Measurements from ENCODE around the gene NUDT9.
"Not testable (repeated sequence)": the region's sequence is repeated elsewhere in the genome, so short reads cannot be mapped to it uniquely, and the experiment has no call there.

Gene NUDT9

DNA sequence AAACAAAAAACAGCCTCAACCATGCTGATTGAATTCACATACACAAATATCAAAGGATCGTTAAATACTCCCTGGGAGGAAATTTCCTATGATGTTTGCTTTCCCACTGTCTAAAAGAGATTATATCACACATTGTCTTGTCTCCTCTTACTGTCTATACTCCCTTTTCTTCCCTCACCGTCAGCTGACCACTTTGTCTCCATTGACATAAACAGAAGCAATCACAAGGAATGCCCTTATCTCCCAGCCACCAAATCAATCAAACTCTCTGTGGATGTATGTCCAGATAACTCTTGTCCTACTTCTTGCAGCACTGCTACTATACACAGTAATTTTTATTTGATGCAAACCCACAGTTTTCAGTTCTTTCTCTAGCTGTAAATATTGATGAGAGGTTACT is 12.2 kb upstream of the NUDT9 start:
- DNase-seq: no peak

DNA sequence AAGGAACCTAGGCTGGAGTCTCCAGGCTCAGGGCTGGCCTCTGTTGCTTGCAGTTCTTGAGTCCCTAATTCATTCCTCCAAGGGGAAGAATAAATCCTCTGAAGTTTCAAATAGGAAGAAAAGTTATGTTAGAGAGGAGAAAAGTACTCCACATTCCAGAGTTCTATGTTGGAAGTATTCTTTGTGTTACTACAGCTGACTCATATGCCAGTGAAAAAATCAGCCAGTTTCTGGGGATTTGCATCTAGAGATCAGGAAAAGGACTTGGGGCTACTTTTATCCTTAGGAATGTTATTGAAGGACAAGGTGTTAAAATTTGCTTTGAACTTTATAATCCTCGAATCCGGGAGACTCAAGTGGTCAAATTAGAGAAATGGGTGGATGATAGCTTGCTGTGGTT is 11.7 kb upstream of the NUDT9 start:
- no peak for DNase-seq

DNA sequence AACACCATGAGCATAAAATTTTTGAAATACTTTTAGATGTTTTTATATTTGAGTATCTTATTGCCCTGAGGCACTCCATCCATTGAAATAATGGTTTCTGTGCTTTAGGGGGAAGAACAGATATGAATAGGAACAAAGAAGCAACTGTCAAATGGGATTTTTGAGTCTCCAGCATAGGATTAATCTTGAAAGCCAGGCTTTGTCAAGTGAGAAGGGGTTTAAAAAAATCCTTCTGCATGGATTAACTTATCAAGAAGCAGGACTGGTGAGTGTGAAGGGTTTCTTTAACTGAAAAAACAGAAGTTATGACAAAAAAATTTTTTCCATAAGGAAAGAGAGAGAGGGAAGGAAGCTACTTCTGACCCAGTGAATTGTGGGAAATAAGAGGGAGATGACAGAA is 7.6 kb upstream of the NUDT9 start:
- no peak for DNase-seq

DNA sequence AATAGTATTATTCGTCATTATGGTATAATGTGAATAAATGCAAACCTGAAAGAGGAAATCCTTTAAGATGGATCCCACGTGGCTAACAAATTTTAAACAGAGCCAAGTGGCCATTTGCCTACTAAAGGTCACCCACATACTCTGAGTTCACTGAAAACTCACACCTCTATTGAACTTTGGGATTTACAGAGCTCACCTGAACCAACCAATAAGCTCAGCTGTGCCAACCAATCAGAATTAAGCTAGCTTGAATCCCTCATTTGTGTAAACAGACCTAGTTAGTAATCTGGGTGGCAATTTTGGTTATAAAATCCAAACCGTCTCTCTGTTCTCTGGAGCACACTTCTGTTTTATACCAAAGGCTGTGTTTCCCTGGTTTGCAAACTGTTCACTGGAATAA is 5.4 kb upstream of the NUDT9 start:
- no peak for DNase-seq

DNA sequence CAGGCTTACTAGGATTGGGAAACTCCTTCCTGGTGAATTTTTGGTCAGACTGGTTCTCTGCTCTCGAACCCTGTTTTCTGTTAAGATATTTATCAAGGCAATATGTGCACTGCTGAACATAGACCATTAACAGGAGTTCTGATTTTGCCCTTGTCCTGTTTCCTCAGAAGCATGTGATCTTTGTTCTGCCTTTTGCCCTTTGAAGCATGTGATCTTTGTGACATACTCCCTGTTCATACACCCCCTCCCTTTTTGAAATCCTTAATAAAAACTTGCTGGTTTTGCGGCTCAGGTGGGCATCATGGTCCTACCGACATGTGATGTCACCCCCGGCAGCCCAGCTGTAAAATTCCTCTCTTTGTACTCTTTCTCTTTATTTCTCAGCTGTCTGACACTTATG is 4.0 kb upstream of the NUDT9 start:
- DNase-seq: not testable (repeated sequence)

DNA sequence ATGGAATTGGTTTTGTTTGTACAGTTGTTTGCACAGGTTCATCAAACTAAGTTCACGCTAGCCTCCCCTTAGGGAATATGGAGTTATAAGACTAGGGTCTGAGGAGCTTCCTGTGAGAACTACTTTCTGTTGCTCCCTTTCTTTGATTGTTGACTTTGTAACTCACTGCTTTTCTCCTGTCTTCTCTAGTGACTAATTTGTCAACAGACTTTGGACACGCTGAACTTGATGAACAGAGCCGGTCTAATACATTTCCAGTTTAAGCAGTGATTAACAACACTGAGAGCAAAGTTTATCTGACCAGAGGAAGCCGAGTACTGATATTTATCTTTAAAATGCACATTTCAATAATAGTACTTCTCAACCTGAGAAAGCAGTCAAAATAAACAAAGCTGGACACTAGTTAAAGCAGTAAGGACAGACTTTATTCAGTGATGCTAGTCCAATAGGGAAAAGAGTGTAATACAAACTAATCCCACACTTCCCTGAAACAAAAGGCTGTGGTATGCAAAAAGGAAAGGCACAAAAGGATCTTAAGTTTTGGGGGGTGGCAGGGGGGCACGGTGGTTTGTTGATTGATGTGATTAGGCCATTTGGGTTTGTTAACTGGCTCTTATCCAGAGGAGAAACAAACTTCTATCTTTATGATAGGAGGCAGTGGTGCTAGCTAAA is 2.7 kb upstream of the NUDT9 start:
- no peak for DNase-seq

DNA sequence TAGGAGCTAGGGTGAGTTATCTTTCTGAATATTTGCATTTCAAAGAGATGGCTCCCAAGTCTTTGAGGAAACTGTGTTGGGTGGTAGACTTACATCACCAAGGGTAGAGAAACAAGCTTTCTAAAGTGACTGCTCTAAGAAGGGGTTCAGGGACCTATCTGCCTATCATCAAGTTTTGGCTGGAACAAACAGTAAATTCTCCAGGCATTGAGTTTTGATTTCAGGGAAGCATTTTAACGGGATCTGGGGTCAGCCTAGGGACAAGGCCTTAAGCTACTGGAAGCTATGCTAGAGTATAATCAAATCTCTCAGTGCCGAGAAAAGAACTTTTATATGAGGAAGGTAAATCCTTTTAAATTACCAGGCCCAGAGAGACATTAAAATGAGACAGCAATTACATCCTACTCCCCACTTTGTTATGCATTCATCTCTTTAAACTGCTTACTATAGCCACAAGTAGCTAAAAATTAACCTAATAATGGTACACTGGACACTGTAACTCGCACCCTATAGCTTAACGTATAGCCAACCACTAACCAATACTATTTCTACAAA is 2.0 kb upstream of the NUDT9 start:
- DNase-seq: no peak

DNA sequence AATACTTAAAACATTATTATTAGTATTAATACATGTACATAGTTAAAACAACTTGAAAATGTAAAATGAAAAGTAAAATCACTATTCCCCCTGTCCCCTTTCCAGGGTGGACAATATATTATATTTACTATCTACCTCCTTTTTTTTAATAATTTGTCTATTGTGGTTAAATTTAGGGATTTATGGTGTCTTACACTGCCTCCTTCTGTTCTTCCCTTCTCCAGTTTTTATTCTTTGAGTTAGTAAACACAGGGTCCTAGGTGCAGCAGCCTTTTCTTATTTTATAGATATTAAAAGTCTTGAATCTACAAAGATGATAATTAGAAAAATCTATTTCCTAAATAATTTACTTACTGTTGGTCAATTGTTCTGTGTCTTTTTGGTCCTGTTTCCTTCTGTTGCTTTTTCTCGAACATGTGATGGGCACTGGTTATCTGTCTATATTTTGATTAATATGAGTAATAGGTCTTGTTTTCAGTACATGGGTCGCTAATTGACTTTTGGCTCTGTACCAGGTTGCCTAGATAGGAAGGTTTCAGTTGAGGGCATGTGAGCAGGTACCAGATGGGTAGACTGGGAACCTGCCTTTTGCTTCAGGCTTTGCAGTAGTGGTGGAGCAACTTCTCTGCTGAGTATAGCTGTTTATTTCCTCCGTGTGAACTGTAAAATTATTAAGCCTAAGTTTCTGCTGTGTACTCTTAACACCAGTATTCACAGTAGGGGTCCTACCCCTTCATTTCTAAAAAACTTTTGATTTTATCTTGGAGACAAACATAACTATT is 1.1 kb downstream of the NUDT9 start:
- no peak for DNase-seq

DNA sequence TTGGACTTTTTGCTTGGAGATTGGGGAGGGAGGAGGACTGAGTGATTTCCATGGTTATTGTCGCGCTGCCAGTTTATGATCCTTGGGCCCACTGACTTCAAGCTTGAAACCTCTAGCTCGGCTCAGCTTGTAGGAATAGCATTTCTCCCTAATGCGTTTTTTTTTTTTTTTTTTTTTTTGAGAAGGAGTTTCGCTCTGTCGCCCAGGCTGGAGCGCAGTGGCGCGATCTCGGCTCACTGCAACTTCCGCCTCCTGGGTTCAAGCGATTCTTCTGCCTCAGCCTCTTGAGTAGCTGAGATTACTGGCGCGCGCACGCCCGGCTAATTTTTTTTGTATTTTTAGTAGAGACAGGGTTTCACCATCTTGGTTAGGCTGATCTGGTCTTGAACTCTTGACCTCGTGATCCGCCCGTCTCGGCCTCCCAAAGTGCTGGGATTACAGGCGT is 1.7 kb downstream of the NUDT9 start:
- DNase-seq: not testable (repeated sequence)

DNA sequence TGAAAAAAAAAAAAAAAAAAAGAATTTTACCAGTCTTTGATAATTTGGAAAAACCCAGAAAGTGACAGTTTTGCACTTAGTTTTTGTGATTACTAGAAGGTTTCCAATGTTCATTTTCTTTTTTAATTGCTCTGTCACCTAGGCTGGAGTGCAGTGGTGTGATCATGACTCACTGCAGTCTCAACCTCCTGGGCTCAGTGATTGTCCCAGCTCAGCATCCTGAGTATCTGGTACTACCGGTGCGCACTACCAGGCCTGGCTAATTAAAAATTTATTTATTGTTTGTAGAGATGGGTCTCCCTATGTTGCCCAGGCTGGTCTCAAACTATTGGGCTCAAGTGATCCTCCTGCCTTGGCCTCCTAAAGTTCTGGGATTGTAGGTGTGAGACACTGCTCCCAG is 3.3 kb downstream of the NUDT9 start:
- DNase-seq: no peak

DNA sequence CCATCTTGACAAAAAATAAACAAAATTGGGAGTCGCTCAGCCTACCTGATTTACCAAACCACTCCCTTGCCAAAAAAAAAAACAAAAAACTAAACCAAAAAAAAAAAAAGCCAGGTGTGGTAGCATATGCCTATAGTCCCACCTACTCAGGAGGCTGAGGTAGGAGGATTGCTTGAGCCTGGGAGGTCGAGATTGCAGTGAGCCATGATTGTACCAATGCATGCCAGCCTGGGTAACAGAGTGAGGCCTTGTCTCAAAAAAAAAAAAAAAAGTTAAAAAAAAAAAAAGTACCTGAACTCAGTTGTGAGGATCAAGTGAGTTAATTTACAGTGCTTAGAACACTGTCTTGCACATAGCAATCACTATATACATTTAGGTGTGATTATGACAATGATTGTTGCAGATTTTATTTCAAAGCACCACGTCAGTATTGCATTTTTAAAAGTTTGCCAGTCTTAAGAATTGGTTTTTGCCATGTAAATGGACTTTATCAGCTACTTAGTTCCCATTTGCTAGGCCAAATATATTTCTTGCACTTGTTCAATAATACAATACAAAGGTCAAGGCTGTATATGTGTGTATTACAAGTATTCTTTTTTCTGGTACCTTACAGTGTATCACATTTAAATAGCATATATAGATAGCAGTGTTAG is 4.6 kb downstream of the NUDT9 start:
- DNase-seq: no peak

DNA sequence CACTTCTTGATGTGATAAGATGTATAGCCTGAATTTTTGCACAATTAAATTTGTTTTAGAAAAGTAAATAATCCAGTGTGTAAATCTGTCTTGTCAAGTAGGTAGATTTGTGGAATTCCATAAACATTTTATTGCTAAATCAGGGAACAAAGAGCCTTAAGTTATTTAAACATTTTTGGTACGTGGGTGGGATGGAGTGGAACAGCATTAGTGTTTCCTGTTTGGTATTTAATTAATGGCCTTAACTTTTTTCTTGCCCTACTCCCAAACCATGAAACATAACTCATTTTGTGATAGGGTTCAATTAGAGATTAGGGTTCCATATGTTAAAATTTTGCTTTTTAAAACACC is 5.1 kb downstream of the NUDT9 start:
- DNase-seq: no peak

DNA sequence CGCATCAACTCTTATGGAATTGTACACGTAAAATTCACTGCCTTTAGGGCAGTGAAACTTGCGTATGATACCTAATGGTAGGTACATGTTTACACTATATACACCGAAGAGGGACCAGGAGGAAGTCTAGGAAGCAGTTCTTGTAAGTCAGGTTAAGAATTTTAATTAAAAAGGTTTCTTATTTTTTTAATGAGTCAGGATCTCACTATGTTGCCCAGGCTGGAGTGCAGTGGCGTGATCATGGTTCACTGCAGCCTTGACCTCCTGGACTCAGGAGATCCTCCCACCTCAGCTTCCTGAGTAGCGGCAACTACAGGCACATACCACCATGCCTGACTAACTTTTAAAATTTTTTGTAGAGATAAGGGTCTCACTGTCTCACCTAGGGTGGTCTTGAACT is 6.6 kb downstream of the NUDT9 start:
- no peak for DNase-seq

DNA sequence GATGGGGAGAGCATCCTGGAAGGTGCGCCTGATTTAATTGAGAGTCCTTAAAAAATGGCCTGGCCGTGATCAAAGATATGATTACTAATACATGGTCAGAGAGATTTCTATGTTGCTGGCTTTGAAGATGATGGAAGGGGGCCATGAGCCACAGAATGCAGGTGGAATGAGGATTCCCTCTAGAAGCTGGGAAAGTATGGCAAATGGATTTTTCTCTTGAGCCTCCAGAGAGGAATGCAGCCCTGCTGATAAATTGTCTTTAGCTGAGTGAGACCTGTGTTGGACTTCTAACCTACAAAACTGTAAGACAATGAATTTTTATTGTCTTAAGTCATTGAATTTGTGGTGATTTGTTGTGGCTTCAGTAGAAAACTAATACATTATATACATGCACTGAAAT is 7.7 kb downstream of the NUDT9 start:
- DNase-seq: no peak

DNA sequence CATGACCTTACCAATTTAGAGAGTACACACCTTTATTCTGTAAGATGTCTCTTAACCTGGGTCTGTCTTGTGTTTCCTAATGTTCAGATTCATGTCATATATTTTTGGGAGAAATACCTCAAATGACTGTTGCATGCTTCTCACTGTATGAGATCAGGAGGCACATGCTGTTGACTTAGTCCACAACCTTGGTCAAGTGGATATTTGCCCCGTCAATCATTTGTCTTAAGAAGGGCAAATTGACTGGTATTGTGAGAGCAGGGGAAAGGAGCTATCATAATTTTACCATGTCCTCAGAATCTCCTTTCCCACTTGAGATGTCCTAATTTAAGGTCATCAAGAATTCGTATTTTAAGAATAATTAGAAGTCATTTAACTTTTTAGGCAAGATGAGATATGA is 11.0 kb downstream of the NUDT9 start:
- DNase-seq: no peak

DNA sequence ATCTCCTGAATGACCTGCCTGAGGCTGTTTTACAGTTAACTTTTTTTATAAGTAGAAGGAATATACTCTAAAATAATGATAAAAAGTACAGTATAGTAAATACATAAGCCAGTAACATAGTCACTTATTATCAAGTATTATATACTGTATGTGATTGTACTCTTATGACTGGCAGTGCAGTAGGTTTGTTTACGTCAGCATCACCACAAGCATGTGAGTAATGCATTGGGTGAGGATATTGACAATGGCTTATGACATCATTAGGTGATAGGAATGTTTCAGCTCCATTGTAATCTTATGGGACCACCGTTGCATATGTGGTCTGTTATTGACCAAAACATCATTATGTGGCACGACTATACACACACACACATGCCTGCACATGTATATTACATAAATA is 20.5 kb downstream of the NUDT9 start:
- no peak for DNase-seq

DNA sequence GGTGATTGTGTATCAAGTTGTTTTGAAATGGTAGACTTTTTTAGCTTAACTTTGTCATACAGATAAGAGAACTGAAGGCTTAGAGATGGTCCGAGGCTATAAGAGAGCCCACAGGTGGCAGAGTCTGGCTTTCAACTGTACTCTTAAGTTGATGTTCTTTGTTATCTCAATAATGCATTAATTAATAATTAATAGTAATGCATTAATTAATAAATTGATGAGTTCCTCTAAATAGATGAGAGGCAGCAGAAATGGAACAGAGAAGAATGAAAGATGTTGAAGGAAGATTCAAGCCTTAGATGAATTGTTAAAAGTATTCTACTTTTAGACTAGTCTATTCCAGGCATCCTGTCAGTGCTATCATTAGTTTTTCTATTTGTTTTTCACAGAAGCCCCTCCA is 22.4 kb downstream of the NUDT9 start:
- DNase-seq: no peak

DNA sequence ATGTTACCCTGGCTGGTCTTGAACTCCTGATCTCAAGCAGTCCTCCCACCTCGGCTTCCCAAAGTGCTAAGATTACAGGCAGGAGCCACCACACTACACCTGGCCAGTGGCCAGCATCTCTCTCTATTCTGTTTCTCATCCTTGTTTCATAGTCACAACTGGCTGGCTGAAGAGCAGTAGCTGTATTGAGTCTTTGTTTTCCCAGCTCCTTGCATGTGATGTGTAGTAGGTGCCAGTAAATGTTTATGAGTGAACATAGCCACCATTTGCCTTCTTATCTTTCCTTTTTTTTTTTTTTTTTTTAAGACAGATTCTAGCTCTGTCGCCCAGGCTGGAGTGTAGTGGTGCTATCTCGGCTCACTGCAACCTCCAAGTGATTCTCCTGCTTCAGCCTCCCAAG is 23.6 kb downstream of the NUDT9 start:
- DNase-seq: no peak

DNA sequence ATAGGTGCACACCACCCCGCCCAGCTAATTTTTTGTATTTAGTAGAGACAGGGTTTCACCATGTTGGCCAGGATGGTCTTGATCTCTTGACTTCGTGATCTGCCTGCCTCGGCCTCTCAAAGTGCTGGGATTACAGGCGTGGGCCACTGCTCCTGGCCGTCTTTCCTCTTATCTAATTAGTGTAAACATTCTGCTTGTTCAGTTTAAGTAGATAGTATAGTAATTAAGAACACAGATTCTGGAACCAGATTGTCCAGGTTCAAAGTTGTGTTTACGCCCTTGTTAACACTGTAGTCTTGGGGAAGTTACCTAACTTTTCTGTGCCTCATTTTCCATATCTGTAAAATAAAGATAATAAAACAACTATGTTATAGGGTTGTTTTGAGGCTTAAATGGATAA is 24.0 kb downstream of the NUDT9 start:
- not testable (repeated sequence) for DNase-seq

DNA sequence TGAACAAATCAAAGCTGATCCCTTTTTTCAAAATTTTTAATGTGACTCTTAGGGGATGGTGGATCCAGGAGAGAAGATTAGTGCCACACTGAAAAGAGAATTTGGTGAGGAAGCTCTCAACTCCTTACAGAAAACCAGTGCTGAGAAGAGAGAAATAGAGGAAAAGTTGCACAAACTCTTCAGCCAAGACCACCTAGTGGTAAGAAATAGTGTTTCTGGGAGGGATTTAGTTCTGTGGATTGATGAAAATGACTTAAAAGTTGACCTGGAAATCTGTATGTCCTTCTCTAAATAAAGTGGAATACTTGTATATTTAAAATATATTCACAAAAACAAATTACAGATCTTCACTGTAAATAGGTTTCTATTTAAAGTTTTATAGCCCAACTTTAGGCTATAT is 29.2 kb downstream of the NUDT9 start:
- no peak for DNase-seq

DNA sequence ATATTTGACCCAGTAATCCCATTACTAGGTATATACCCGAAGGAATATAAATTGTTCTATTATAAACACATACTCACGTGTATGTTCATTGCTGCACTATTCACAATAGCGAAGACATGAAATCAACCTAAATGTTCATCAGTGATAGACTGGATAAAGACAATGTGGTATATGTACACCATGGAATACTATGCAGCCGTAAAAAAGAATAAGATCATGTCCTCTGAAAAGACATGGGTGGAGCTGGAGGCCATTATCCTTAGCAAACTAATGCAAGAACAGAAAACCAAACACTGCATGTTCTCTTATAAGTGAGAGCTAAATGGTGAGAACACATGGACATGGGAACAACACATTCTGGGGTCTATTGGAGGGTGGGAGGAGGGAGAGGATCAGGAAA is 36.5 kb downstream of the NUDT9 start:
- DNase-seq: no peak

DNA sequence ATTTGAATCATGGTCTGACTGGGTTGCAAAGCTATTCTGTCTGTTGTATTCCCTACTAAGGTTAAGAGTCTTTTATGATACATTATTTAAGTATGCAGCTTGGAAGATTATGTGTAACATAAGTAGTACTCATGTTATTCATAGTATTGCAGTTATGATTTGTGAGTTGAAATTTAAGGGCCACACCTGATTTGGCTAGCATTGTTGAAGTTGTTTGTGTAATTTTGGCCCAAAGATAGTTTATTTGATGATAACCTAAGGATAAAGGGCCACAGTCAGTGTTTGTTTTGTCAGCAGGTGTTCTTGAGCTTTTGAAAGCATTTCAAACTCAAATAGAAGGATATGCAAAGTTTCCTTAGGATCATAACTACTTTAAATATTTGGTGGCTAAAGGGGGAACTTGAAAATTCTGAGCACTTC is 38.9 kb downstream of the NUDT9 start:
- no peak for DNase-seq

DNA sequence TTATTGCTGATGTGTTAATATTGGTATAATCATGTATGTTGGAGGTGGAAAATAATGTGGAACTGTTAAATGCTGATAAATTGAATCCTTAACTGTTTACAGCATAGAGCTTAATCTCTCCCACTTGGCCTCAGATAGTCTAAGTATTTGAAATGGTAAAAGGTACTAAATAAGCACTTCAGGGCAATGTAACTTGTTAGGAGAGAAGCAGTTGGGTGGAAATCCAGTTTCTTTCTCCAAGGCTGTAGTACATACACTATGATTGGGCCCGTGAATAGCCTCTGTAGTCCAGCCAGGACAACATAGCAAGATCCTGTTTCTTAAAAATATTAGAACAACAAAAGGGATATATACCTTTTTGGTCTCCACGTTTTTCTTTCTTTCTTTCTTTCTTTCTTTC is 39.7 kb downstream of the NUDT9 start:
- no peak for DNase-seq

DNA sequence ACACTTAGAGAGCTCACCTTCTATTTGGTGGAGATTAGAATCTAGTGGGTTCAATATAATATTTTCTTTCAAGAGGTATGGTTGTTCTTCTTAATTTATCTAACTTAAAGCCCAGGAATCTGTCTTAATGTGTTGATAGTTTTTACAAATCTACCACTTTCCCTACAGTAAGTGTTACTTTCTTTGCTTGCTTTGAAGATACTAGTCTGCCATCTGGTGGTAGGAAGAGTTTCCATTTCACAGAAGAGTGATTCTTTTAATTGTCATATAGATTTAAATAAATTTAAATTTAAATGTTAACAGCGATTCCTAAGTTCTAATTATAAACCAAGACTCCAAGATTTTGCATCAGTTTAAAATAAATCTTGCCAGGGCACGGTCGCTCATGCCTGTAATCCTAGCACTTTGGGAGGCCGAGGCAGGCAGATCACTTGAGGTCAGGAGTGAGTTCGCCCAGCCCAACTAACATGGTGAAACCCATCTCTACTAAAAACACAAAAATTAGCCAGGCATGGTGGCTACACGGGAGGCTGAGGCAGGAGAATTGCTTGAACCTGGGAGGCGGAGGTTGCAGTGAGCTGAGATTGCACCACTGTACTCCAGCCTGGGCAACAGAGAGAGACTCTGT is 43.5 kb downstream of the NUDT9 start:
- no peak for DNase-seq

Data from femur (tissue), 1 donor.